Umbilical cord (tissue), 2 donors: ENCODE measurements around the gene APEX1. TPM values are rescaled to one million over a fixed set of nuclear protein-coding genes. Genes with fewer than 3 reads are reported as not detected.

ENCODE experiments used
- DNase-seq: peaks from one replicate; pipeline ENCODE4 v3.0.0-alpha.2; 2015; ENCODE audit warnings: low spot score
- total RNA-seq: library from RNA; depleted of rRNA; stranded (reverse); fragments of >200 nt; gene quantifications from one replicate; pipeline ENCODE4 v1.2.3, GENCODE V29; 2014; ENCODE audit warnings: low replicate concordance; ENCODE audit not compliant: insufficient read depth

APEX1 gene
- total RNA-seq: 25.5 TPM

GRCh38 chr14:20454516-20455354, at the start of gene APEX1, which contains the start of gene OSGEP:
APEX1 (plus strand) TSS chr14:20455226; CDS start chr14:20455646, 420 bp downstream.
OSGEP (minus strand) TSS chr14:20454812; CDS start chr14:20454683, 129 bp downstream.
- peak; percentile 100 for DNase-seq

- no peak for DNase-seq
Observed at GRCh38 chr14:20409226-20409625, 45.8 kb upstream of the APEX1 start.

GRCh38 chr14:20412411-20412810, 42.6 kb upstream of the APEX1 start:
- peak; percentile 22 for DNase-seq

- DNase-seq: peak; percentile 92
Observed at GRCh38 chr14:20412876-20413743, 41.9 kb upstream of the APEX1 start, which contains the start of gene TEP1. TEP1 (minus strand) TSS chr14:20413501; CDS start chr14:20408439, 5,062 bp downstream.

- peak; percentile 25 for DNase-seq
Observed at GRCh38 chr14:20413744-20414082, 41.3 kb upstream of the APEX1 start.

- DNase-seq: peak; percentile 57
Observed at GRCh38 chr14:20415782-20416206, 39.2 kb upstream of the APEX1 start.

- no peak for DNase-seq
Observed at GRCh38 chr14:20416223-20416622, 38.8 kb upstream of the APEX1 start.

GRCh38 chr14:20417250-20418186, 37.5 kb upstream of the APEX1 start:
- DNase-seq: no peak

GRCh38 chr14:20418501-20418909, 36.5 kb upstream of the APEX1 start:
- no peak for DNase-seq

- no peak for DNase-seq
Observed at GRCh38 chr14:20419419-20419818, 35.6 kb upstream of the APEX1 start.

GRCh38 chr14:20421267-20421666, 33.8 kb upstream of the APEX1 start:
- no peak for DNase-seq

- no peak for DNase-seq
Observed at GRCh38 chr14:20422886-20423285, 32.1 kb upstream of the APEX1 start.

GRCh38 chr14:20424851-20425250, 30.2 kb upstream of the APEX1 start:
- no peak for DNase-seq

- DNase-seq: peak; percentile 37
Observed at GRCh38 chr14:20427231-20428009, 27.6 kb upstream of the APEX1 start.

- no peak for DNase-seq
Observed at GRCh38 chr14:20428010-20428365, 27.0 kb upstream of the APEX1 start.

GRCh38 chr14:20428802-20429201, 26.2 kb upstream of the APEX1 start:
- no peak for DNase-seq

- no peak for DNase-seq
Observed at GRCh38 chr14:20429801-20430669, 25.0 kb upstream of the APEX1 start.

GRCh38 chr14:20434701-20435581, 20.1 kb upstream of the APEX1 start:
- DNase-seq: no peak
